CD4-positive, alpha-beta T cell (primary cell): ENCODE results near the gene PARD3B. TPM values are rescaled to one million over a fixed set of nuclear protein-coding genes. Genes with fewer than 3 reads are reported as not detected.

Experiments used
- ATAC-seq: fragments of 200-7000 bp; cut with Tn5 transposase; one replicate; pipeline ENCODE4 v1.10.0; 2022; ENCODE audit warnings: mild to moderate bottlenecking; ENCODE audit not compliant: poor library complexity
- CTCF ChIA-PET: fragments of 350-600 bp; sonication (Branson Sonifier 250); formaldehyde crosslinking; loops from one replicate; lab custom pipeline; 2021; ENCODE audit warnings: antibody characterized with exemption, inconsistent platforms; lab: Charles Lee
- POLR2A ChIA-PET: fragments of 350-600 bp; sonication (Branson Sonifier 250); formaldehyde crosslinking; loops from one replicate; lab custom pipeline; 2021; ENCODE audit warnings: antibody characterized with exemption, inconsistent platforms; lab: Charles Lee
- DNase-seq, 14 experiments: peaks; one replicate each; pipeline ENCODE4 v3.0.0-alpha.2; 2013 to 2020; ENCODE audit warnings: mixed read lengths in 2 of 14
- H3K27ac ChIP-seq, 2 donors: one replicate each; pipeline versions ENCODE4 v1.5.1 to v1.7.0; 2013; ENCODE audit warnings: low read length in 2 of 2, low read depth in 1 of 2, mild to moderate bottlenecking in 1 of 2
- H3K27me3 ChIP-seq, 2 experiments: 1 replicate in 1 of 2; 2 replicates in 1 of 2; pipeline versions ENCODE4 v1.6.1 to v1.7.0; 2013; ENCODE audit warnings: low read length in 2 of 2, control low read depth in 1 of 2, mild to moderate bottlenecking in 1 of 2, moderate library complexity in 1 of 2; ENCODE audit not compliant: insufficient read depth in 2 of 2, control insufficient read depth in 1 of 2
- H3K36me3 ChIP-seq: one replicate; pipeline ENCODE4 v1.6.1; 2013; ENCODE audit warnings: low read length, control low read depth; ENCODE audit not compliant: insufficient read depth
- H3K4me1 ChIP-seq: one replicate; pipeline ENCODE4 v1.6.1; 2013; ENCODE audit warnings: low read length, control low read depth; ENCODE audit not compliant: insufficient read depth
- H3K4me3 ChIP-seq: one replicate; pipeline ENCODE4 v1.5.1; 2013; ENCODE audit warnings: mild to moderate bottlenecking, low read length, moderate library complexity
- H3K9me3 ChIP-seq, 2 experiments: 1 replicate in 1 of 2; 2 replicates in 1 of 2; pipeline versions ENCODE4 v1.6.1 to v1.7.0; 2013; ENCODE audit warnings: low read length in 2 of 2, mild to moderate bottlenecking in 2 of 2, control low read depth in 1 of 2, moderate library complexity in 1 of 2; ENCODE audit not compliant: control insufficient read depth in 1 of 2, insufficient read depth in 1 of 2
- H3K27ac Mint-ChIP-seq: one replicate; pipeline ENCODE4 v1.8.0; 2020; ENCODE audit warnings: mixed read lengths
- H3K27me3 Mint-ChIP-seq: one replicate; pipeline ENCODE4 v1.8.0; 2021; ENCODE audit warnings: mixed read lengths
- H3K36me3 Mint-ChIP-seq: one replicate; pipeline ENCODE4 v1.8.0; 2021; ENCODE audit warnings: low read depth, mixed read lengths
- H3K4me1 Mint-ChIP-seq: one replicate; pipeline ENCODE4 v1.8.0; 2021; ENCODE audit warnings: low read depth, mixed read lengths
- H3K4me3 Mint-ChIP-seq: one replicate; pipeline ENCODE4 v1.8.0; 2020; ENCODE audit warnings: mild to moderate bottlenecking, mixed read lengths
- H3K9me3 Mint-ChIP-seq: one replicate; pipeline ENCODE4 v1.8.0; 2020; ENCODE audit warnings: mixed read lengths
- CTCF ChIP-seq: fragments of 200-600 bp; IDR thresholded peaks from one replicate; pipeline ENCODE4 v1.8.0; 2022; ENCODE audit warnings: antibody characterized with exemption, mild to moderate bottlenecking
- intact Hi-C, 2 experiments: fragments of 100-400 bp; cut with DNase I in 1 of 2; cut with micrococcal nuclease in 1 of 2; formaldehyde crosslinking; loops; one replicate each; pipeline versions ENCODE4 v1.15.1 to v1.9.0; 2023 to 2025; cut with DNase I, micrococcal nuclease
- total RNA-seq, 174 experiments: library from RNA in 2 of 174; stranded (reverse) in 2 of 174; gene quantifications; one replicate each; pipeline ENCODE4 v1.2.3 and lab custom pipeline; 2021 to 2026

The PARD3B gene
- total RNA-seq, 2 experiments from 2014 or later = 0.87 to 1.9 TPM

- TF ChIP-seq CTCF = no peak
Observed at GRCh38 chr2:205066081-205066480, 520.8 kb downstream of the PARD3B start.

GRCh38 chr2:205069928-205070327, 524.7 kb downstream of the PARD3B start:
- Mint-ChIP-seq H3K27ac (no peak overlapping the region), H3K9me3 (peaks cover 2% of the 10 kb centered on the region), H3K4me1 (peaks cover 14% of the 10 kb centered on the region), H3K4me3 (no peak overlapping the region), H3K27me3 (no peaks in the 10 kb centered on the region), H3K36me3 (no peaks in the 10 kb centered on the region)
- peaks cover 0 to 3% of the 10 kb centered on the region in 2 experiments for H3K9me3 ChIP-seq
- H3K27ac ChIP-seq = no peak overlapping the region
- ChIA-PET CTCF (no interaction called here), POLR2A (interaction anchor here (0.8 kb wide), 1 partner anchor 22 kb away, joined by 3 read pairs; no protein-coding TSS in a partner anchor)
- DNase-seq (no peak), ATAC-seq (no peak)
- H3K4me3 ChIP-seq = no peak overlapping the region
- no peak for TF ChIP-seq CTCF
- intact Hi-C loops = no loop called here
- no peaks in the 10 kb centered on the region for H3K4me1 ChIP-seq
- no peaks in the 10 kb centered on the region for H3K36me3 ChIP-seq
- no peaks in the 10 kb centered on the region for H3K27me3 ChIP-seq

More at GRCh38 chr2:205066081-205066480, 520.8 kb downstream of the PARD3B start:
- no peak for ATAC-seq
- Histone ChIP-seq H3K4me1 (no peaks in the 10 kb centered on the region), H3K4me3 (no peak overlapping the region), H3K27ac (no peak overlapping the region), H3K36me3 (no peaks in the 10 kb centered on the region), H3K27me3 (no peaks in the 10 kb centered on the region), H3K9me3 (no peaks in the 10 kb centered on the region)
- no peak overlapping the region for H3K4me3 Mint-ChIP-seq
- no peaks in the 10 kb centered on the region for H3K36me3 Mint-ChIP-seq
- intact Hi-C loops = no loop called here
- POLR2A ChIA-PET = interaction anchor here (0.7 kb wide), 1 partner anchor 18 kb away, joined by 3 read pairs; no protein-coding TSS in a partner anchor
- no peak for DNase-seq
- H3K27me3 Mint-ChIP-seq = no peaks in the 10 kb centered on the region
- H3K27ac Mint-ChIP-seq = no peak overlapping the region
- H3K4me1 Mint-ChIP-seq = peaks cover 3% of the 10 kb centered on the region
- CTCF ChIA-PET = no interaction called here
- H3K9me3 Mint-ChIP-seq = no peaks in the 10 kb centered on the region

GRCh38 chr2:205070889-205071288, 525.6 kb downstream of the PARD3B start:
- no peaks in the 10 kb centered on the region for H3K27me3 Mint-ChIP-seq
- peaks cover 2% of the 10 kb centered on the region for H3K9me3 Mint-ChIP-seq
- H3K4me3 Mint-ChIP-seq = no peak overlapping the region
- ATAC-seq (no peak), DNase-seq (no peak)
- H3K36me3 ChIP-seq = no peaks in the 10 kb centered on the region
- no peak overlapping the region for H3K27ac Mint-ChIP-seq
- no peaks in the 10 kb centered on the region for H3K36me3 Mint-ChIP-seq
- H3K4me1 ChIP-seq = no peaks in the 10 kb centered on the region
- no peak overlapping the region for H3K4me3 ChIP-seq
- H3K27ac ChIP-seq = no peak overlapping the region
- H3K9me3 ChIP-seq = peaks cover 0 to 3% of the 10 kb centered on the region in 2 experiments
- ChIA-PET CTCF (no interaction called here), POLR2A (interaction anchor here (0.7 kb wide), 1 partner anchor 38 kb away, joined by 3 read pairs; no protein-coding TSS in a partner anchor)
- peaks cover 21% of the 10 kb centered on the region for H3K4me1 Mint-ChIP-seq
- intact Hi-C loops = no loop called here
- TF ChIP-seq CTCF = no peak
- H3K27me3 ChIP-seq = no peaks in the 10 kb centered on the region
